Body of pancreas (tissue), 4 donors: Measurements from ENCODE around the gene P2RY8.

Source experiments
- POLR2A ChIP-seq, 3 donors: fragments of 450-650 bp; IDR thresholded peaks; one replicate each; pipeline ENCODE4 v1.6.1; 2016; ENCODE audit warnings: antibody characterized with exemption in 3 of 3, mild to moderate bottlenecking in 2 of 3
- TF ChIP-seq, protein P1 (sequence below), 7 experiments: fragments of 450-650 bp in 4 of 7; fragments of 200-600 bp in 3 of 7; sonication (generic) in 3 of 7; IDR thresholded peaks; one replicate each; pipeline ENCODE4 v1.5.1; 2016 to 2019; ENCODE audit warnings: antibody characterized with exemption in 7 of 7

DNA sequence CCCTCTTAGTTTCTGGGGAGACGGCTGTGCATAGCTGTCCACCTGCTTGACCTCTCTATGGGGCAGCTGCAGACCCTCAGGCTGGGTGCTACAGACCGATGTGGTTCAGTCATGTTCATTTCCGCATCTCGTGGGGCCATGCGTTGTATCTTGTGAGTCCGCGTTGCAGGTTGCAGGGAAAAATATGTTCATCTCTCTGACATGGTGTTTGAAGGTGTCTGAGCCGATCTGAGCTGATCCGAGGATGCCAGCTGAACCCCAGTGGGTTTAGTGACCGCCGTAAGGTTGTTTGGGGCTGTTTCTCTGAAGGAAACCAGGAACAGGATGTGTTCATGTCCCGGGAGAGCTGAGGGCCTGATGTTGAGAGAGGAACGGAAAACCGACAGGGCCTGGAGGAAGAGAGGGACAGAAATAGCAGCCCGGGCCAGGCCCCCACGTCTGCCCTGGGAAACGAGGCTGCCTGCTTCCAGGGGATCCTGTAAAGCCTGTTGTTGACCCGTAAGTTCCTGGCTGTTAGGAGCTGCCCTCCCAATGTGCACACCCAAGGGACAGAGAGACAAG, 9.8 kb upstream of the P2RY8 start:
- TF ChIP-seq, protein P1, sequence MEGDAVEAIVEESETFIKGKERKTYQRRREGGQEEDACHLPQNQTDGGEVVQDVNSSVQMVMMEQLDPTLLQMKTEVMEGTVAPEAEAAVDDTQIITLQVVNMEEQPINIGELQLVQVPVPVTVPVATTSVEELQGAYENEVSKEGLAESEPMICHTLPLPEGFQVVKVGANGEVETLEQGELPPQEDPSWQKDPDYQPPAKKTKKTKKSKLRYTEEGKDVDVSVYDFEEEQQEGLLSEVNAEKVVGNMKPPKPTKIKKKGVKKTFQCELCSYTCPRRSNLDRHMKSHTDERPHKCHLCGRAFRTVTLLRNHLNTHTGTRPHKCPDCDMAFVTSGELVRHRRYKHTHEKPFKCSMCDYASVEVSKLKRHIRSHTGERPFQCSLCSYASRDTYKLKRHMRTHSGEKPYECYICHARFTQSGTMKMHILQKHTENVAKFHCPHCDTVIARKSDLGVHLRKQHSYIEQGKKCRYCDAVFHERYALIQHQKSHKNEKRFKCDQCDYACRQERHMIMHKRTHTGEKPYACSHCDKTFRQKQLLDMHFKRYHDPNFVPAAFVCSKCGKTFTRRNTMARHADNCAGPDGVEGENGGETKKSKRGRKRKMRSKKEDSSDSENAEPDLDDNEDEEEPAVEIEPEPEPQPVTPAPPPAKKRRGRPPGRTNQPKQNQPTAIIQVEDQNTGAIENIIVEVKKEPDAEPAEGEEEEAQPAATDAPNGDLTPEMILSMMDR (IDR thresholded peaks at IDR 0.05): no peak
- TF ChIP-seq POLR2A (IDR thresholded peaks at IDR 0.05): no peak
